WTC11 (cell line): ENCODE data around the gene MYH10.

Source experiments
- ATF1 ChIP-seq: sonication (generic); formaldehyde crosslinking; IDR thresholded peaks from 2 replicates; pipeline ENCODE4 v1.8.1; 2023; ENCODE audit warnings: mild to moderate bottlenecking, moderate library complexity, missing genetic modification reagents
- CBFB ChIP-seq: sonication (generic); formaldehyde crosslinking; IDR thresholded peaks from 2 replicates; pipeline ENCODE4 v1.8.1; 2022; ENCODE audit warnings: mild to moderate bottlenecking, low read depth, missing genetic modification reagents
- CREM ChIP-seq: sonication (generic); formaldehyde crosslinking; IDR thresholded peaks from 2 replicates; pipeline ENCODE4 v1.8.1; 2022; ENCODE audit warnings: mild to moderate bottlenecking, missing genetic modification reagents, moderate library complexity
- CTCF ChIP-seq: fragments of 200-600 bp; IDR thresholded peaks from 2 replicates; pipeline ENCODE4 v1.8.0; 2022; ENCODE audit warnings: antibody characterized with exemption
- E2F1 ChIP-seq: sonication (generic); formaldehyde crosslinking; IDR thresholded peaks from 2 replicates; pipeline ENCODE4 v1.8.0; 2022; ENCODE audit warnings: mild to moderate bottlenecking, missing genetic modification reagents
- ESRRA ChIP-seq: sonication (generic); formaldehyde crosslinking; IDR thresholded peaks from 2 replicates; pipeline ENCODE4 v1.8.1; 2022; ENCODE audit warnings: mild to moderate bottlenecking, missing genetic modification reagents, borderline replicate concordance
- HMGXB4 ChIP-seq: sonication (generic); formaldehyde crosslinking; IDR thresholded peaks from 2 replicates; pipeline ENCODE4 v1.8.1; 2023; ENCODE audit warnings: mild to moderate bottlenecking, moderate library complexity, missing genetic modification reagents
- STAT6 ChIP-seq: sonication (generic); formaldehyde crosslinking; conservative IDR thresholded peaks from 2 replicates; pipeline ENCODE4 v1.8.1; 2023; ENCODE audit warnings: mild to moderate bottlenecking, low read depth, missing genetic modification reagents, moderate library complexity
- USF2 ChIP-seq: sonication (generic); formaldehyde crosslinking; IDR thresholded peaks from 2 replicates; pipeline ENCODE4 v1.8.1; 2023; ENCODE audit warnings: mild to moderate bottlenecking, missing genetic modification reagents, moderate library complexity
- ZBTB43 ChIP-seq: sonication (generic); formaldehyde crosslinking; IDR thresholded peaks from 2 replicates; pipeline ENCODE4 v1.8.1; 2023; ENCODE audit warnings: mild to moderate bottlenecking, missing genetic modification reagents
- ZNF138 ChIP-seq: sonication (generic); formaldehyde crosslinking; conservative IDR thresholded peaks from 2 replicates; pipeline ENCODE4 v1.8.1; 2022; ENCODE audit warnings: mild to moderate bottlenecking, moderate library complexity, missing genetic modification reagents
- ZNF232 ChIP-seq: sonication (generic); formaldehyde crosslinking; IDR thresholded peaks from 2 replicates; pipeline ENCODE4 v1.8.0; 2022; ENCODE audit warnings: mild to moderate bottlenecking, missing genetic modification reagents
- ZNF281 ChIP-seq: sonication (generic); formaldehyde crosslinking; IDR thresholded peaks from 2 replicates; pipeline ENCODE4 v1.8.0; 2023; ENCODE audit warnings: mild to moderate bottlenecking, missing genetic modification reagents
- ZNF532 ChIP-seq: fragments of 250-450 bp; sonication (Bioruptor Pico); IDR thresholded peaks from 2 replicates; pipeline ENCODE4 v1.9.0; 2021; ENCODE audit warnings: mild to moderate bottlenecking, borderline replicate concordance

GRCh38 chr17:8654822-8655221 is 24.3 kb upstream of the MYH10 start:
- no peak for TF ChIP-seq CTCF
- TF ChIP-seq USF2 (CRISPR knock-in tag) = no peak
- no peak for TF ChIP-seq ZBTB43 (CRISPR knock-in tag)
- TF ChIP-seq E2F1 (CRISPR knock-in tag) = no peak
- TF ChIP-seq ZNF232 (CRISPR knock-in tag) = no peak
- no peak for TF ChIP-seq ESRRA (CRISPR knock-in tag)
- no peak for TF ChIP-seq ATF1 (CRISPR knock-in tag)
- no peak for TF ChIP-seq STAT6 (CRISPR knock-in tag)
- TF ChIP-seq CREM (CRISPR knock-in tag) = no peak
- TF ChIP-seq ZNF138 (CRISPR knock-in tag) = no peak
- no peak for TF ChIP-seq ZNF532 (CRISPR knock-in tag)
- TF ChIP-seq CBFB (CRISPR knock-in tag) = no peak
- no peak for TF ChIP-seq HMGXB4 (CRISPR knock-in tag)
- no peak for TF ChIP-seq ZNF281 (CRISPR knock-in tag)
